K562 (cell line): ENCODE measurements around the gene TMEM63A. TPM values are rescaled to one million over a fixed set of nuclear protein-coding genes. Genes with fewer than 3 reads are reported as not detected.

Experiments used
- BRCA1 ChIP-seq, 2 experiments: fragments of 450-650 bp in 1 of 2; sonication (generic) in 1 of 2; formaldehyde crosslinking in 1 of 2; IDR thresholded peaks; 2 replicates each; pipeline versions ENCODE4 v1.5.0 to v1.6.1; 2017 to 2020; ENCODE audit warnings: mild to moderate bottlenecking in 1 of 2, missing genetic modification reagents in 1 of 2
- CHD1 ChIP-seq: fragments of 200-600 bp; sonication (generic); IDR thresholded peaks from one replicate; pipeline ENCODE4 v1.6.1; 2012; ENCODE audit warnings: mild to moderate bottlenecking, moderate library complexity, low read length, inconsistent platforms
- E2F4 ChIP-seq: sonication (generic); formaldehyde crosslinking; IDR thresholded peaks from 2 replicates; pipeline ENCODE4 v1.8.0; 2022; ENCODE audit warnings: mild to moderate bottlenecking, low read depth, missing genetic modification reagents
- EWSR1 ChIP-seq: fragments of 450-650 bp; IDR thresholded peaks from 2 replicates; pipeline ENCODE4 v1.6.1; 2018; ENCODE audit warnings: borderline replicate concordance, mild to moderate bottlenecking, low read depth, moderate library complexity; ENCODE audit not compliant: partially characterized antibody
- HNRNPL ChIP-seq: fragments of 200-400 bp; formaldehyde crosslinking; IDR thresholded peaks from 2 replicates; pipeline ENCODE4 v1.6.1; 2017; ENCODE audit warnings: low read depth, mild to moderate bottlenecking, low read length
- ID3 ChIP-seq, 2 experiments: fragments of 250-450 bp in 1 of 2; fragments of 450-650 bp in 1 of 2; sonication (Bioruptor Pico) in 1 of 2; IDR thresholded peaks; 2 replicates each; pipeline versions ENCODE4 v1.6.1 to v1.8.0; 2016 to 2021; ENCODE audit warnings: mild to moderate bottlenecking in 2 of 2, moderate library complexity in 2 of 2, missing compliant biosample characterization in 1 of 2, missing genetic modification characterization in 1 of 2
- KLF1 ChIP-seq: fragments of 450-650 bp; IDR thresholded peaks from 2 replicates; pipeline ENCODE4 v1.6.1; 2016; ENCODE audit warnings: missing genetic modification characterization, missing compliant biosample characterization
- KLF6 ChIP-seq: fragments of 250-450 bp; sonication (Bioruptor Pico); IDR thresholded peaks from 2 replicates; pipeline ENCODE4 v1.4.0; 2020; ENCODE audit warnings: mild to moderate bottlenecking, moderate library complexity, borderline replicate concordance
- MTA1 ChIP-seq: fragments of 450-650 bp; IDR thresholded peaks from 2 replicates; pipeline ENCODE4 v1.6.1; 2017; ENCODE audit warnings: borderline replicate concordance
- NFXL1 ChIP-seq: fragments of 450-650 bp; formaldehyde crosslinking; IDR thresholded peaks from 2 replicates; pipeline ENCODE4 v1.4.0; 2021; ENCODE audit warnings: mild to moderate bottlenecking
- NR1H2 ChIP-seq: sonication (generic); formaldehyde crosslinking; IDR thresholded peaks from 2 replicates; pipeline ENCODE4 v1.4.0; 2020; ENCODE audit warnings: mild to moderate bottlenecking, missing genetic modification reagents
- PHB2 ChIP-seq: fragments of 450-650 bp; IDR thresholded peaks from 2 replicates; pipeline ENCODE4 v1.6.1; 2017; ENCODE audit warnings: low read depth
- PHF20 ChIP-seq: fragments of 450-650 bp; IDR thresholded peaks from 2 replicates; pipeline ENCODE4 v1.6.1; 2018; ENCODE audit not compliant: partially characterized antibody
- TCF7L2 ChIP-seq: fragments of 150-350 bp; IDR thresholded peaks from 2 replicates; pipeline ENCODE4 v1.6.1; 2016; ENCODE audit warnings: low read depth, mild to moderate bottlenecking, low read length, moderate library complexity
- TOE1 ChIP-seq, 2 experiments: fragments of 450-650 bp in 1 of 2; sonication (generic) in 1 of 2; formaldehyde crosslinking in 1 of 2; IDR thresholded peaks; 2 replicates each; pipeline versions ENCODE4 v1.7.1 to v1.8.0; 2016 to 2022; ENCODE audit warnings: borderline replicate concordance in 2 of 2, mild to moderate bottlenecking in 2 of 2, antibody characterized with exemption in 1 of 2, inconsistent platforms in 1 of 2, low read depth in 1 of 2, missing genetic modification reagents in 1 of 2, moderate library complexity in 1 of 2
- TRIM28 ChIP-seq: fragments of 450-650 bp; IDR thresholded peaks from 2 replicates; pipeline ENCODE4 v1.6.1; 2017
- UBTF ChIP-seq, 2 experiments: IDR thresholded peaks; 2 replicates each; pipeline ENCODE4 v1.6.1; 2012; ENCODE audit warnings: improper control_type of control experiment in 2 of 2, low read depth in 2 of 2, low read length in 2 of 2, borderline replicate concordance in 1 of 2
- ZBTB2 ChIP-seq: fragments of 450-650 bp; IDR thresholded peaks from 2 replicates; pipeline ENCODE4 v1.6.1; 2016; ENCODE audit warnings: antibody characterized with exemption
- ZKSCAN1 ChIP-seq: fragments of 150-350 bp; IDR thresholded peaks from 2 replicates; pipeline ENCODE4 v1.6.1; 2016; ENCODE audit warnings: low read depth, low read length
- ZNF165 ChIP-seq: fragments of 250-450 bp; sonication (Bioruptor Pico); IDR thresholded peaks from 2 replicates; pipeline ENCODE4 v1.4.0; 2020; ENCODE audit warnings: borderline replicate concordance
- ZNF263 ChIP-seq: sonication (generic); formaldehyde crosslinking; IDR thresholded peaks from 2 replicates; pipeline ENCODE4 v1.8.0; 2022; ENCODE audit warnings: mild to moderate bottlenecking, missing genetic modification reagents, borderline replicate concordance
- ZNF347 ChIP-seq: fragments of 450-650 bp; formaldehyde crosslinking; IDR thresholded peaks from 2 replicates; pipeline ENCODE4 v1.4.0; 2020; ENCODE audit warnings: low read depth, mild to moderate bottlenecking, moderate library complexity
- ZNF354B ChIP-seq: fragments of 250-450 bp; sonication (Bioruptor Pico); IDR thresholded peaks from 2 replicates; pipeline ENCODE4 v1.4.0; 2020
- ZNF583 ChIP-seq: fragments of 250-450 bp; sonication (Bioruptor Pico); IDR thresholded peaks from 2 replicates; pipeline ENCODE4 v1.4.0; 2020
- ZNF668 ChIP-seq: fragments of 250-450 bp; sonication (Bioruptor Pico); IDR thresholded peaks from 2 replicates; pipeline ENCODE4 v1.8.0; 2022; ENCODE audit warnings: mild to moderate bottlenecking, inconsistent platforms
- polyA plus RNA-seq, 8 experiments: library from polyadenylated mRNA; depleted of rRNA in 4 of 8; stranded (reverse) in 5 of 8; unstranded in 3 of 8; fragments of >200 nt; fragmentation: Nextera tagmentation in 2 of 8; fragmentation: Illumina TruSeq in 1 of 8; extraction: Ambion mirVana in 2 of 8; extraction: Trizol in 1 of 8; gene quantifications; 2 replicates each; pipeline versions ENCODE4 v1.2.1 to v1.2.3, GENCODE V29; 2011 to 2014; ENCODE audit warnings: inconsistent platforms in 1 of 8, missing spikeins in 1 of 8
- total RNA-seq, 7 experiments: library from RNA; depleted of rRNA in 6 of 7; stranded (reverse); fragments of >200 nt in 6 of 7; fragmentation: Illumina TruSeq in 2 of 7; extraction: Trizol in 2 of 7; gene quantifications; 2 replicates each; pipeline versions ENCODE4 v1.2.1 to v1.2.3, GENCODE V29; 2011 to 2021; ENCODE audit warnings: low replicate concordance in 1 of 7

Gene TMEM63A
- total and polyA plus RNA-seq, 9 of the 15 experiments (the other 6 are each of a cell fraction or from before 2014, with no cell fraction given), result 2.0 to 54.6 (median 17.5) TPM

- TF ChIP-seq TCF7L2, result no peak
- no peak for TF ChIP-seq KLF6 (CRISPR knock-in tag)
- TF ChIP-seq ZNF165, result no peak
- TF ChIP-seq PHB2, result no peak
- TF ChIP-seq ZNF347 (CRISPR knock-in tag), result no peak
- 0 out of 2 replicates have a peak, but pooled peaks have one; percentile 22 for TF ChIP-seq NR1H2 (CRISPR knock-in tag)
- TF ChIP-seq ID3 (CRISPR knock-in tag; IDR thresholded peaks at IDR 0.05), result no peak
- TF ChIP-seq ID3 (tag; IDR thresholded peaks at IDR 0.05), result no peak
- TF ChIP-seq KLF1 (tag), result no peak
- TF ChIP-seq CHD1, result no peak
- TF ChIP-seq ZNF668, result no peak
- TF ChIP-seq ZBTB2, result no peak
- peak; percentile 59 for TF ChIP-seq ZKSCAN1
- no peak for TF ChIP-seq HNRNPL
- TF ChIP-seq NFXL1 (CRISPR knock-in tag), result no peak
- no peak for TF ChIP-seq E2F4 (CRISPR knock-in tag)
- TF ChIP-seq ZNF583 (CRISPR knock-in tag), result no peak
- TF ChIP-seq PHF20, result no peak
- no peak for TF ChIP-seq ZNF354B
- TF ChIP-seq UBTF (IDR thresholded peaks at IDR 0.05; ENCODE audit: borderline replicate concordance in 1 of 2, low read depth in 2 of 2, low read length in 2 of 2), result no peak
- TF ChIP-seq BRCA1 (IDR thresholded peaks at IDR 0.05), result no peak
- no peak for TF ChIP-seq BRCA1 (CRISPR knock-in tag; IDR thresholded peaks at IDR 0.05)
- no peak for TF ChIP-seq EWSR1
- no peak for TF ChIP-seq TOE1 (IDR thresholded peaks at IDR 0.05; ENCODE audit: borderline replicate concordance)
- no peak for TF ChIP-seq TOE1 (CRISPR knock-in tag; IDR thresholded peaks at IDR 0.05; ENCODE audit: borderline replicate concordance, low read depth)
- no peak for TF ChIP-seq MTA1
- TF ChIP-seq TRIM28, result no peak
- TF ChIP-seq ZNF263 (CRISPR knock-in tag), result peak; percentile 8; the same call in 1 of the 2 replicates
Observed at GRCh38 chr1:225923381-225923691, 41.2 kb upstream of the TMEM63A start (continued).
